Measurements from ENCODE around the gene PRSS57. TPM values are rescaled to one million over a fixed set of nuclear protein-coding genes. Genes with fewer than 3 reads are reported as not detected.

Gene PRSS57
- total and polyA plus RNA-seq, 2 of the 13 experiments (the other 11 are each of a cell fraction or from before 2014, with no cell fraction given) = 0.12 TPM; not detected in 1

GRCh38 chr19:677601-678436 is 17.4 kb downstream of the PRSS57 start (continued):
- TF ChIP-seq RXRB (CRISPR knock-in tag; IDR thresholded peaks at IDR 0.05; ENCODE audit: borderline replicate concordance) = no peak
- no peak for TF ChIP-seq NR2F6 (IDR thresholded peaks at IDR 0.05)
- TF ChIP-seq NR2F6 (CRISPR knock-in tag; IDR thresholded peaks at IDR 0.05) = no peak
- TF ChIP-seq HNRNPL (IDR thresholded peaks at IDR 0.05; ENCODE audit: low read depth, low read length) = peak; percentile 11; the same call in 1 of the 2 replicates
- TF ChIP-seq ZFP62 (CRISPR knock-in tag; IDR thresholded peaks at IDR 0.05) = no peak
- no peak for TF ChIP-seq TBX3 (IDR thresholded peaks at IDR 0.05; ENCODE audit: borderline replicate concordance)
- TF ChIP-seq, protein P1, sequence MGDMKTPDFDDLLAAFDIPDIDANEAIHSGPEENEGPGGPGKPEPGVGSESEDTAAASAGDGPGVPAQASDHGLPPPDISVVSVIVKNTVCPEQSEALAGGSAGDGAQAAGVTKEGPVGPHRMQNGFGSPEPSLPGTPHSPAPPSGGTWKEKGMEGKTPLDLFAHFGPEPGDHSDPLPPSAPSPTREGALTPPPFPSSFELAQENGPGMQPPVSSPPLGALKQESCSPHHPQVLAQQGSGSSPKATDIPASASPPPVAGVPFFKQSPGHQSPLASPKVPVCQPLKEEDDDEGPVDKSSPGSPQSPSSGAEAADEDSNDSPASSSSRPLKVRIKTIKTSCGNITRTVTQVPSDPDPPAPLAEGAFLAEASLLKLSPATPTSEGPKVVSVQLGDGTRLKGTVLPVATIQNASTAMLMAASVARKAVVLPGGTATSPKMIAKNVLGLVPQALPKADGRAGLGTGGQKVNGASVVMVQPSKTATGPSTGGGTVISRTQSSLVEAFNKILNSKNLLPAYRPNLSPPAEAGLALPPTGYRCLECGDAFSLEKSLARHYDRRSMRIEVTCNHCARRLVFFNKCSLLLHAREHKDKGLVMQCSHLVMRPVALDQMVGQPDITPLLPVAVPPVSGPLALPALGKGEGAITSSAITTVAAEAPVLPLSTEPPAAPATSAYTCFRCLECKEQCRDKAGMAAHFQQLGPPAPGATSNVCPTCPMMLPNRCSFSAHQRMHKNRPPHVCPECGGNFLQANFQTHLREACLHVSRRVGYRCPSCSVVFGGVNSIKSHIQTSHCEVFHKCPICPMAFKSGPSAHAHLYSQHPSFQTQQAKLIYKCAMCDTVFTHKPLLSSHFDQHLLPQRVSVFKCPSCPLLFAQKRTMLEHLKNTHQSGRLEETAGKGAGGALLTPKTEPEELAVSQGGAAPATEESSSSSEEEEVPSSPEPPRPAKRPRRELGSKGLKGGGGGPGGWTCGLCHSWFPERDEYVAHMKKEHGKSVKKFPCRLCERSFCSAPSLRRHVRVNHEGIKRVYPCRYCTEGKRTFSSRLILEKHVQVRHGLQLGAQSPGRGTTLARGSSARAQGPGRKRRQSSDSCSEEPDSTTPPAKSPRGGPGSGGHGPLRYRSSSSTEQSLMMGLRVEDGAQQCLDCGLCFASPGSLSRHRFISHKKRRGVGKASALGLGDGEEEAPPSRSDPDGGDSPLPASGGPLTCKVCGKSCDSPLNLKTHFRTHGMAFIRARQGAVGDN (CRISPR knock-in tag; IDR thresholded peaks at IDR 0.05) = peak; percentile 54
- TF ChIP-seq ZNF598 (CRISPR knock-in tag; IDR thresholded peaks at IDR 0.05; ENCODE audit: borderline replicate concordance) = 0 out of 2 replicates have a peak, but pooled peaks have one; percentile 25
- TF ChIP-seq ZFP36L1 (CRISPR knock-in tag; IDR thresholded peaks at IDR 0.05) = no peak
- TF ChIP-seq ZNF276 (CRISPR knock-in tag; IDR thresholded peaks at IDR 0.05; ENCODE audit: low read depth) = 0 out of 2 replicates have a peak, but pooled peaks have one; percentile 22
- TF ChIP-seq, protein P2, sequence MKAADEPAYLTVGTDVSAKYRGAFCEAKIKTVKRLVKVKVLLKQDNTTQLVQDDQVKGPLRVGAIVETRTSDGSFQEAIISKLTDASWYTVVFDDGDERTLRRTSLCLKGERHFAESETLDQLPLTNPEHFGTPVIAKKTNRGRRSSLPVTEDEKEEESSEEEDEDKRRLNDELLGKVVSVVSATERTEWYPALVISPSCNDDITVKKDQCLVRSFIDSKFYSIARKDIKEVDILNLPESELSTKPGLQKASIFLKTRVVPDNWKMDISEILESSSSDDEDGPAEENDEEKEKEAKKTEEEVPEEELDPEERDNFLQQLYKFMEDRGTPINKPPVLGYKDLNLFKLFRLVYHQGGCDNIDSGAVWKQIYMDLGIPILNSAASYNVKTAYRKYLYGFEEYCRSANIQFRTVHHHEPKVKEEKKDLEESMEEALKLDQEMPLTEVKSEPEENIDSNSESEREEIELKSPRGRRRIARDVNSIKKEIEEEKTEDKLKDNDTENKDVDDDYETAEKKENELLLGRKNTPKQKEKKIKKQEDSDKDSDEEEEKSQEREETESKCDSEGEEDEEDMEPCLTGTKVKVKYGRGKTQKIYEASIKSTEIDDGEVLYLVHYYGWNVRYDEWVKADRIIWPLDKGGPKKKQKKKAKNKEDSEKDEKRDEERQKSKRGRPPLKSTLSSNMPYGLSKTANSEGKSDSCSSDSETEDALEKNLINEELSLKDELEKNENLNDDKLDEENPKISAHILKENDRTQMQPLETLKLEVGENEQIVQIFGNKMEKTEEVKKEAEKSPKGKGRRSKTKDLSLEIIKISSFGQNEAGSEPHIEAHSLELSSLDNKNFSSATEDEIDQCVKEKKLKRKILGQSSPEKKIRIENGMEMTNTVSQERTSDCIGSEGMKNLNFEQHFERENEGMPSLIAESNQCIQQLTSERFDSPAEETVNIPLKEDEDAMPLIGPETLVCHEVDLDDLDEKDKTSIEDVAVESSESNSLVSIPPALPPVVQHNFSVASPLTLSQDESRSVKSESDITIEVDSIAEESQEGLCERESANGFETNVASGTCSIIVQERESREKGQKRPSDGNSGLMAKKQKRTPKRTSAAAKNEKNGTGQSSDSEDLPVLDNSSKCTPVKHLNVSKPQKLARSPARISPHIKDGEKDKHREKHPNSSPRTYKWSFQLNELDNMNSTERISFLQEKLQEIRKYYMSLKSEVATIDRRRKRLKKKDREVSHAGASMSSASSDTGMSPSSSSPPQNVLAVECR (CRISPR knock-in tag; IDR thresholded peaks at IDR 0.05; ENCODE audit: borderline replicate concordance) = peak; percentile 11; the same call in 1 of the 2 replicates
- no peak for TF ChIP-seq FUBP1 (CRISPR knock-in tag; IDR thresholded peaks at IDR 0.05; ENCODE audit: borderline replicate concordance)
- no peak for TF ChIP-seq NFIB (CRISPR knock-in tag; IDR thresholded peaks at IDR 0.05; ENCODE audit: borderline replicate concordance)
- TF ChIP-seq MTF1 (CRISPR knock-in tag; IDR thresholded peaks at IDR 0.05) = no peak

Measured in HepG2 (cell line).